Keratinocyte (primary cell): ENCODE measurements around the gene NT5DC2.

Experiments
- EZH2 ChIP-seq: IDR thresholded peaks from one replicate; pipeline ENCODE4 v1.6.1; 2012; ENCODE audit warnings: inconsistent platforms, mild to moderate bottlenecking, low read length, moderate library complexity
- TF ChIP-seq, protein P1 (sequence below), 3 experiments: IDR thresholded peaks in 1 of 3; conservative IDR thresholded peaks in 1 of 3; optimal IDR thresholded peaks in 1 of 3; 2 replicates in 2 of 3; 3 replicates in 1 of 3; pipeline versions ENCODE3 to v1.5.1; 2011; ENCODE audit warnings: low read length in 3 of 3, mild to moderate bottlenecking in 3 of 3, moderate library complexity in 2 of 3, control low read depth in 1 of 3, inconsistent platforms in 1 of 3; ENCODE audit not compliant: insufficient read depth in 2 of 3; ENCODE audit errors: extremely low read depth in 1 of 3

DNA sequence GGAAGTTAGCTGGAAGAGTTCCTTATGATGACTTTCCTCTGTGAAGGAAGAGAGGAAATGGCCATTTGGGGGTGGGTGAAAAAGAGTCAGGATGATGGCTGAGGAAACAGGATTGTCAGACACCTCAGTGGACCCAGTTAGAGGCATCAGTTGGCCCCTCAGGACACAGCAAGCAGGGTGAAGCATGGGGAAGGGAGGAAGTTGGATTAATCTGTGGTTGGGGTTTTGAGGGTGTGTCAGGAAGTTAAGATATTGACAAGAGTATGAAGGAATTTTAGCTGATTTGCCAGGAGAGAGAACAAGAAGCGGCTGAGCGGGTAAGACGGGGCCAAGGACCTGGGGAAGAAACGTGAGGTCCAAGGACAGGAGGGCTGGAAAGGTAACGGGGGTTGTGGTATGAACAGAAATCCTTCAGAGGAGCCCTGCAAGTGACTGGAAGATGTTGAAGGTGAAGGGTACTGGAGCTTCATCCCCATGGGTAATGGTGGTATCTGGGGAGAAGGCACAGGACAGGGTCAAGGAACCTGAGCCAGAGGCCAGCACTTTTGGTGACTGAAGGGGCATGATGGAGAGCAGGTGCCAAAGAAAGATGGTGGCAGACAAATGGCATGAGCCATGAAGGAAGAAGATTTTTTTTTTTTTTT, 5.5 kb upstream of the NT5DC2 start:
- TF ChIP-seq, protein P1, sequence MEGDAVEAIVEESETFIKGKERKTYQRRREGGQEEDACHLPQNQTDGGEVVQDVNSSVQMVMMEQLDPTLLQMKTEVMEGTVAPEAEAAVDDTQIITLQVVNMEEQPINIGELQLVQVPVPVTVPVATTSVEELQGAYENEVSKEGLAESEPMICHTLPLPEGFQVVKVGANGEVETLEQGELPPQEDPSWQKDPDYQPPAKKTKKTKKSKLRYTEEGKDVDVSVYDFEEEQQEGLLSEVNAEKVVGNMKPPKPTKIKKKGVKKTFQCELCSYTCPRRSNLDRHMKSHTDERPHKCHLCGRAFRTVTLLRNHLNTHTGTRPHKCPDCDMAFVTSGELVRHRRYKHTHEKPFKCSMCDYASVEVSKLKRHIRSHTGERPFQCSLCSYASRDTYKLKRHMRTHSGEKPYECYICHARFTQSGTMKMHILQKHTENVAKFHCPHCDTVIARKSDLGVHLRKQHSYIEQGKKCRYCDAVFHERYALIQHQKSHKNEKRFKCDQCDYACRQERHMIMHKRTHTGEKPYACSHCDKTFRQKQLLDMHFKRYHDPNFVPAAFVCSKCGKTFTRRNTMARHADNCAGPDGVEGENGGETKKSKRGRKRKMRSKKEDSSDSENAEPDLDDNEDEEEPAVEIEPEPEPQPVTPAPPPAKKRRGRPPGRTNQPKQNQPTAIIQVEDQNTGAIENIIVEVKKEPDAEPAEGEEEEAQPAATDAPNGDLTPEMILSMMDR (optimal IDR thresholded peaks at IDR 0.05 in 1 of 3, IDR thresholded peaks at IDR 0.05 in 1 of 3, conservative IDR thresholded peaks at IDR 0.05 in 1 of 3; ENCODE audit: extremely low read depth in 1 of 3, insufficient read depth in 2 of 3, low read length in 3 of 3) = no peak
- TF ChIP-seq EZH2 = no peak
